GM12891 (cell line): Measurements from ENCODE around the gene ACCSL.

Experiments
- POLR2A ChIP-seq: IDR thresholded peaks from 2 replicates; pipeline ENCODE4 v1.6.1; 2011; ENCODE audit warnings: low read depth, low read length, control low read depth
- POLR2AphosphoS5 ChIP-seq: IDR thresholded peaks from 2 replicates; pipeline ENCODE4 v1.6.1; 2011; ENCODE audit warnings: low read depth, low read length, control low read depth
- POU2F2 ChIP-seq: IDR thresholded peaks from 2 replicates; pipeline ENCODE4 v1.6.1; 2011; ENCODE audit warnings: low read depth, mild to moderate bottlenecking, control low read depth, low read length, moderate library complexity
- TAF1 ChIP-seq: IDR thresholded peaks from 2 replicates; pipeline ENCODE4 v1.6.1; 2011; ENCODE audit warnings: low read depth, low read length, control low read depth

GRCh38 chr11:44006917-44007361 is 40.8 kb upstream of the ACCSL start:
- TF ChIP-seq POLR2AphosphoS5 (no peak), POLR2A (no peak), TAF1 (no peak), POU2F2 (no peak)
